ES-I3 (cell line): ENCODE data around the gene PCDHB7.
"Not testable (repeated sequence)": the region's sequence is repeated elsewhere in the genome, so short reads cannot be mapped to it uniquely, and the experiment has no call there.

ENCODE experiments used
- H3K36me3 ChIP-seq: 2 replicates; pipeline ENCODE4 v1.6.1; 2013; ENCODE audit warnings: mild to moderate bottlenecking, low read length, control low read depth, moderate library complexity; ENCODE audit not compliant: insufficient read depth
- H3K4me1 ChIP-seq: 2 replicates; pipeline ENCODE4 v1.6.1; 2013; ENCODE audit warnings: mild to moderate bottlenecking, control low read depth, low read length; ENCODE audit not compliant: insufficient read depth
- H3K9ac ChIP-seq: 2 replicates; pipeline ENCODE4 v1.6.1; 2013; ENCODE audit warnings: low read depth, mild to moderate bottlenecking, low read length, moderate library complexity
- H3K9me3 ChIP-seq: 2 replicates; pipeline ENCODE4 v1.6.1; 2013; ENCODE audit warnings: mild to moderate bottlenecking, low read length, moderate library complexity; ENCODE audit not compliant: control insufficient read depth, insufficient read depth

Gene PCDHB7

GRCh38 chr5:141225421-141225820 lies 53.0 kb downstream of the PCDHB7 start:
- not testable (repeated sequence) for H3K9me3 ChIP-seq, H3K4me1 ChIP-seq, H3K9ac ChIP-seq, H3K36me3 ChIP-seq
